ENCODE data around the gene ZNF343. TPM values are rescaled to one million over a fixed set of nuclear protein-coding genes. Genes with fewer than 3 reads are reported as not detected.

Gene ZNF343
- total and polyA plus RNA-seq, 7 experiments from 2014 or later, result 3.7 to 14.4 (median 11.5) TPM

GRCh38 chr20:2538931-2539720, 30.4 kb upstream of the ZNF343 start:
- Mint-ChIP-seq H3K4me3 (no peak overlapping the region), H3K4me1 (no peaks in the 10 kb centered on the region), H3K27me3 (peaks cover 25 to 52% (median 31%) of the 10 kb centered on the region in 5 donors), H3K9me3 (no peaks in the 10 kb centered on the region), H3K36me3 (no peaks in the 10 kb centered on the region), H3K27ac (no peak overlapping the region)
- no peaks in the 10 kb centered on the region for H3K36me3 ChIP-seq (ENCODE audit: control insufficient read depth in 2 of 3, insufficient read depth in 3 of 3, low read length in 3 of 3)
- no peak for DNase-seq
- no peaks in the 10 kb centered on the region for H3K4me1 ChIP-seq (ENCODE audit: control insufficient read depth in 2 of 2, insufficient read depth in 2 of 2, low read length in 2 of 2)
- no peak for ATAC-seq
- H3K27ac ChIP-seq (ENCODE audit: low read depth, low read length), result no peak overlapping the region
- H3K27me3 ChIP-seq (ENCODE audit: control insufficient read depth in 2 of 2, insufficient read depth in 2 of 2, low read length in 2 of 2), result no peaks in the 10 kb centered on the region
- intact Hi-C loops (cut with micrococcal nuclease), result no loop called here
- CTCF ChIA-PET, result no interaction called here
- no peaks in the 10 kb centered on the region for H3K9me3 ChIP-seq (ENCODE audit: control insufficient read depth in 2 of 3, low read length in 3 of 3)
- no peak overlapping the region for H3K4me3 ChIP-seq (ENCODE audit: low read length)
- POLR2A ChIA-PET, result no interaction called here

- Histone ChIP-seq H3K36me3 (ENCODE audit: control insufficient read depth in 2 of 3, insufficient read depth in 3 of 3, low read length in 3 of 3) (no peaks in the 10 kb centered on the region), H3K4me1 (ENCODE audit: control insufficient read depth in 2 of 2, insufficient read depth in 2 of 2, low read length in 2 of 2) (no peaks in the 10 kb centered on the region), H3K27ac (ENCODE audit: low read depth, low read length) (no peak overlapping the region), H3K27me3 (ENCODE audit: control insufficient read depth in 2 of 2, insufficient read depth in 2 of 2, low read length in 2 of 2) (no peaks in the 10 kb centered on the region), H3K9me3 (ENCODE audit: control insufficient read depth in 2 of 3, low read length in 3 of 3) (no peaks in the 10 kb centered on the region), H3K4me3 (ENCODE audit: low read length) (no peak overlapping the region)
- Mint-ChIP-seq H3K4me3 (no peak overlapping the region), H3K36me3 (no peaks in the 10 kb centered on the region), H3K4me1 (no peaks in the 10 kb centered on the region), H3K27ac (no peak overlapping the region), H3K9me3 (no peaks in the 10 kb centered on the region), H3K27me3 (peaks cover 21 to 51% (median 37%) of the 10 kb centered on the region in 5 donors)
- ChIA-PET CTCF (no interaction called here), POLR2A (no interaction called here)
- no peak for DNase-seq
- intact Hi-C loops (cut with micrococcal nuclease), result no loop called here
- no peak for ATAC-seq
Observed at GRCh38 chr20:2538356-2538755, 29.6 kb upstream of the ZNF343 start.

GRCh38 chr20:2537101-2537500, 28.4 kb upstream of the ZNF343 start:
- Mint-ChIP-seq H3K27me3 (peaks cover 19 to 48% (median 34%) of the 10 kb centered on the region in 5 donors), H3K9me3 (no peaks in the 10 kb centered on the region), H3K36me3 (no peaks in the 10 kb centered on the region), H3K4me3 (no peak overlapping the region), H3K27ac (peak overlapping the region in 1 of 9 donors; percentile 14), H3K4me1 (no peaks in the 10 kb centered on the region)
- no peak overlapping the region for H3K27ac ChIP-seq (ENCODE audit: low read depth, low read length)
- H3K27me3 ChIP-seq (ENCODE audit: control insufficient read depth in 2 of 2, insufficient read depth in 2 of 2, low read length in 2 of 2), result no peaks in the 10 kb centered on the region
- intact Hi-C loops (cut with micrococcal nuclease), result no loop called here
- DNase-seq (no peak), ATAC-seq (no peak)
- ChIA-PET POLR2A (no interaction called here), CTCF (no interaction called here)
- H3K4me1 ChIP-seq (ENCODE audit: control insufficient read depth in 2 of 2, insufficient read depth in 2 of 2, low read length in 2 of 2), result no peaks in the 10 kb centered on the region
- H3K9me3 ChIP-seq (ENCODE audit: control insufficient read depth in 2 of 3, low read length in 3 of 3), result no peaks in the 10 kb centered on the region
- H3K36me3 ChIP-seq (ENCODE audit: control insufficient read depth in 2 of 3, insufficient read depth in 3 of 3, low read length in 3 of 3), result no peaks in the 10 kb centered on the region
- no peak overlapping the region for H3K4me3 ChIP-seq (ENCODE audit: low read length)

GRCh38 chr20:2536560-2536986, 27.9 kb upstream of the ZNF343 start, which contains the start of gene TMC2:
TMC2 (plus strand) TSS chr20:2536573; CDS start chr20:2536622, 49 bp downstream.
- CTCF ChIA-PET, result no interaction called here
- Mint-ChIP-seq H3K9me3 (no peaks in the 10 kb centered on the region), H3K4me3 (no peak within 1 kb of the TSS), H3K27me3 (peaks cover 18 to 43% (median 34%) of the 10 kb centered on the region in 5 donors), H3K36me3 (no peaks in the 10 kb centered on the region), H3K27ac (peak within 1 kb of the TSS in 1 of 9 donors; percentile 14), H3K4me1 (no peaks in the 10 kb centered on the region)
- H3K4me3 ChIP-seq (ENCODE audit: low read length), result no peak within 1 kb of the TSS
- ATAC-seq (no peak), DNase-seq (no peak)
- H3K36me3 ChIP-seq (ENCODE audit: control insufficient read depth in 2 of 3, insufficient read depth in 3 of 3, low read length in 3 of 3), result no peaks in the 10 kb centered on the region
- POLR2A ChIA-PET, result no interaction called here
- no peaks in the 10 kb centered on the region for H3K27me3 ChIP-seq (ENCODE audit: control insufficient read depth in 2 of 2, insufficient read depth in 2 of 2, low read length in 2 of 2)
- no peaks in the 10 kb centered on the region for H3K9me3 ChIP-seq (ENCODE audit: control insufficient read depth in 2 of 3, low read length in 3 of 3)
- no peaks in the 10 kb centered on the region for H3K4me1 ChIP-seq (ENCODE audit: control insufficient read depth in 2 of 2, insufficient read depth in 2 of 2, low read length in 2 of 2)
- no peak within 1 kb of the TSS for H3K27ac ChIP-seq (ENCODE audit: low read depth, low read length)
- intact Hi-C loops (cut with micrococcal nuclease), result no loop called here

- Mint-ChIP-seq H3K36me3 (no peaks in the 10 kb centered on the region), H3K4me3 (no peak overlapping the region), H3K27ac (no peak overlapping the region), H3K4me1 (no peaks in the 10 kb centered on the region), H3K27me3 (peaks cover 16 to 37% (median 31%) of the 10 kb centered on the region in 5 donors), H3K9me3 (no peaks in the 10 kb centered on the region)
- Histone ChIP-seq H3K4me3 (ENCODE audit: low read length) (no peak overlapping the region), H3K4me1 (ENCODE audit: control insufficient read depth in 2 of 2, insufficient read depth in 2 of 2, low read length in 2 of 2) (no peaks in the 10 kb centered on the region), H3K27ac (ENCODE audit: low read depth, low read length) (no peak overlapping the region), H3K27me3 (ENCODE audit: control insufficient read depth in 2 of 2, insufficient read depth in 2 of 2, low read length in 2 of 2) (no peaks in the 10 kb centered on the region), H3K36me3 (ENCODE audit: control insufficient read depth in 2 of 3, insufficient read depth in 3 of 3, low read length in 3 of 3) (no peaks in the 10 kb centered on the region), H3K9me3 (ENCODE audit: control insufficient read depth in 2 of 3, low read length in 3 of 3) (no peaks in the 10 kb centered on the region)
- ATAC-seq, result no peak
- intact Hi-C loops (cut with micrococcal nuclease), result no loop called here
- no peak for DNase-seq
- POLR2A ChIA-PET, result interaction anchor here (0.5 kb wide), 1 partner anchor 12 kb away, joined by 3 read pairs; no protein-coding TSS in a partner anchor
- CTCF ChIA-PET, result no interaction called here
Observed at GRCh38 chr20:2535711-2536559, 27.2 kb upstream of the ZNF343 start.

GRCh38 chr20:2533118-2533517, 24.4 kb upstream of the ZNF343 start:
- no peak overlapping the region for H3K4me3 Mint-ChIP-seq
- Histone ChIP-seq H3K36me3 (ENCODE audit: control insufficient read depth in 2 of 3, insufficient read depth in 3 of 3, low read length in 3 of 3) (no peaks in the 10 kb centered on the region), H3K4me3 (ENCODE audit: low read length) (no peak overlapping the region), H3K27me3 (ENCODE audit: control insufficient read depth in 2 of 2, insufficient read depth in 2 of 2, low read length in 2 of 2) (no peaks in the 10 kb centered on the region), H3K27ac (ENCODE audit: low read depth, low read length) (no peak overlapping the region), H3K4me1 (ENCODE audit: control insufficient read depth in 2 of 2, insufficient read depth in 2 of 2, low read length in 2 of 2) (no peaks in the 10 kb centered on the region), H3K9me3 (ENCODE audit: control insufficient read depth in 2 of 3, low read length in 3 of 3) (no peaks in the 10 kb centered on the region)
- CTCF ChIA-PET, result no interaction called here
- no peak overlapping the region for H3K27ac Mint-ChIP-seq
- peaks cover 0 to 4% (median 0%) of the 10 kb centered on the region in 5 donors for H3K36me3 Mint-ChIP-seq
- H3K27me3 Mint-ChIP-seq, result peaks cover 0 to 25% (median 18%) of the 10 kb centered on the region in 5 donors
- intact Hi-C loops (cut with micrococcal nuclease), result no loop called here
- DNase-seq, result no peak
- no peaks in the 10 kb centered on the region for H3K9me3 Mint-ChIP-seq
- peaks cover 0 to 10% (median 8%) of the 10 kb centered on the region in 7 donors for H3K4me1 Mint-ChIP-seq
- POLR2A ChIA-PET, result no interaction called here
- ATAC-seq, result no peak

All from naive thymus-derived CD4-positive, alpha-beta T cell (primary cell).